Neutrophil (primary cell): Measurements from ENCODE around the gene DPF1.

Source experiments
- H3K27ac ChIP-seq: fragments of 200-600 bp; sonication (generic); 2 replicates; pipeline ENCODE4 v1.5.1; 2016; ENCODE audit warnings: mild to moderate bottlenecking, moderate library complexity
- H3K27me3 ChIP-seq: fragments of 200-600 bp; sonication (generic); 2 replicates; pipeline ENCODE4 v1.6.0; 2016; ENCODE audit warnings: mild to moderate bottlenecking
- H3K36me3 ChIP-seq: fragments of 200-600 bp; sonication (generic); 2 replicates; pipeline ENCODE4 v1.5.1; 2017
- H3K4me1 ChIP-seq, 2 experiments: fragments of 200-600 bp in 1 of 2; sonication (generic) in 1 of 2; 1 replicate in 1 of 2; 2 replicates in 1 of 2; pipeline versions ENCODE4 v1.5.1 to v1.6.1; 2013 to 2016; ENCODE audit warnings: low read depth in 1 of 2, low read length in 1 of 2, mild to moderate bottlenecking in 1 of 2, moderate library complexity in 1 of 2; ENCODE audit not compliant: control insufficient read depth in 1 of 2, insufficient read depth in 1 of 2
- H3K4me3 ChIP-seq, 2 experiments: fragments of 200-600 bp in 1 of 2; sonication (generic) in 1 of 2; 1 replicate in 1 of 2; 2 replicates in 1 of 2; pipeline ENCODE4 v1.5.1; 2013 to 2016; ENCODE audit warnings: low read depth in 1 of 2, low read length in 1 of 2, mild to moderate bottlenecking in 1 of 2, moderate library complexity in 1 of 2
- H3K9me3 ChIP-seq: fragments of 200-600 bp; sonication (generic); 2 replicates; pipeline ENCODE4 v1.5.1; 2016
- CTCF ChIP-seq: fragments of 200-600 bp; sonication (generic); IDR thresholded peaks from 2 replicates; pipeline ENCODE4 v1.5.1; 2016; ENCODE audit warnings: antibody characterized with exemption

The DPF1 gene

DNA sequence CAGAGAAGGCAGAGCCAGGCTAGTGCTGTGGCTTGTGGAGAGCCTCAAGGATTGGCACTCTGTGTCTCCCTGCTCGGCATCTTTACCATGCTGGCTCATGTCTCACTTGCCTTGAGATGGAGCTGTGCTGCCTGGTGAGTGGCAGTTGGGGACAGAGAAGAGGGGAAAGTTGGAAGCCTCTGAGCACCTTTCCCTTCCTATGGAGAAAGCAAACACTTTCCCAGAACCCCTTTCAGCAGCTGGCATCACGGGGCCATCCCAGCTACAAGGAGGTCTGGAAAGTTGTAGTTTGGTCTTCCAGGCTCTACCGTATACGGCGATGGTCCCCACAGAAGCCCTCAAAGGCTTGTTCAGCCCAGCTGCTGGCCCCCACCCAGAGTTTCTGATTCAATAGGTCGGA is 58.7 kb downstream of the DPF1 start:
- Histone ChIP-seq H3K27ac (no peak overlapping the region), H3K27me3 (no peaks in the 10 kb centered on the region), H3K36me3 (peaks cover 66% of the 10 kb centered on the region), H3K4me3 (no peak overlapping the region), H3K4me1 (no peaks in the 10 kb centered on the region), H3K9me3 (no peaks in the 10 kb centered on the region)
- no peak for TF ChIP-seq CTCF

GRCh38 chr19:38164526-38164925 is 59.5 kb downstream of the DPF1 start:
- Histone ChIP-seq H3K27me3 (no peaks in the 10 kb centered on the region), H3K4me3 (no peak overlapping the region), H3K27ac (no peak overlapping the region), H3K9me3 (no peaks in the 10 kb centered on the region), H3K36me3 (peaks cover 70% of the 10 kb centered on the region), H3K4me1 (no peaks in the 10 kb centered on the region)
- no peak for TF ChIP-seq CTCF

DNA sequence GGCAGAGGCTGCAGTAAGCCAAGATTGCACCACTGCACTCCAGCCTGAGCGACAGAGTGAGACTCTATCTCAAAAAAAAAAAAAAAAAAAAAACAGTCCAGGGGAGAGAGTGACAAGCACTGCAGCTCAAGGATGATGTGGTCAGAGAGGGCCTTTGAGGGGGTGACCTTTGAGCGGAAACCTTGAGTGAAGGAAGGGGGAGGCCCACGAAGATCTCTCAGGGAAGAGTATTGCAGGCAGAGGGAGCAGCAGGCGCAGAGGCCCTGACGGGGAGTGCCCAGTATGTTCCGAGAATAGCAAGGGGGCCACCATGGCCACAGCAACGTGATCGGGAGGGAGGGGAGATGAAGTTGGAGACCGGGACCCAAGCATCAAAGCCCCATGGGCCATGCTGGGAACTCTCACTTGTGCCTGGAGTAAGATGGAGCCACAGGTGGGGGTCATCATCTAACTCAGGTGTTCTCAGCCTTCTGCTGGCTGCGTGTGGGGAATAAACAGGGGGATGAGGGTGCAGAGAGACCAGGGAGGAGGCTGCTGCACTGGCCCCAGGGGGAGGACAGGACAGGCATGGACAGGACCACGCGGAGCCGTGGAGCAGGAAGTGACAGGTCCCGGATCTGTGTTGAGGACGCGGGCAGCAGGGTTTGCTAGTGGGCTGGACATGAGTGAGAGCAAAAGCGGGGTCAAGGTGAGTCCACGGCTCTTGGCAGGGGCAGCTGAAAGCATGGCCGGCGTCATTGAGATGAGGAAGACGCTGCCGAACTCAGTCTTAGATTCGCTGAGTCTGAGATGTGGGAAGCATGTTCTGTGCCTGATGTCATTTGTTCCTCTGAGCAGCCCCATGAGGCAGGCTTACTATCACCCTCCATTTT is 60.4 kb downstream of the DPF1 start:
- H3K4me3 ChIP-seq = no peak overlapping the region
- H3K36me3 ChIP-seq = peaks cover 67% of the 10 kb centered on the region
- no peaks in the 10 kb centered on the region for H3K27me3 ChIP-seq
- H3K27ac ChIP-seq = no peak overlapping the region
- no peaks in the 10 kb centered on the region for H3K9me3 ChIP-seq
- no peaks in the 10 kb centered on the region for H3K4me1 ChIP-seq
- no peak for TF ChIP-seq CTCF

- TF ChIP-seq CTCF = no peak
- Histone ChIP-seq H3K27me3 (no peaks in the 10 kb centered on the region), H3K9me3 (no peaks in the 10 kb centered on the region), H3K4me1 (no peaks in the 10 kb centered on the region), H3K4me3 (no peak overlapping the region), H3K27ac (no peak overlapping the region), H3K36me3 (peaks cover 60% of the 10 kb centered on the region)
Observed at GRCh38 chr19:38162632-38163031, 61.4 kb downstream of the DPF1 start.

DNA sequence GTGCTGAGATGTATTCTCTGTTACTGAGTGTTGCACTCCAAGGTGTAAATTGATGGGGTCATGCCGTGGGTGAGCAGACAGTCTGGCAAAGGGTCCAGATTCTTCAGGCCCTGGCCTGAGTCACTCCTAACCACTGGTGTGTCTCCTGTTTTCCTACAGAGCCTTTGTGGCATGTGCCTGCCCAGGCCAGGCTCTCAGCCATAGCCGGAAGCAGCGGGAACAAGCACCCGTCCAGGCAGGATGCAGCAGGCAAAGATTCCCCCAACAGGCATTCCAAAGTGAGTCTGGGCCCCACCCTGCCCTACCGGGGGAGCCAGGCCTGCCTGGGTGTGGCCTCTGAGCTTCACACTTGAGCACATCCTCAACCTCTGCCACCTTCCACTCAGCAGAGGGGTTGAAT is 61.9 kb downstream of the DPF1 start:
- peaks cover 61% of the 10 kb centered on the region for H3K36me3 ChIP-seq
- H3K4me3 ChIP-seq = no peak overlapping the region
- H3K9me3 ChIP-seq = no peaks in the 10 kb centered on the region
- no peaks in the 10 kb centered on the region for H3K4me1 ChIP-seq
- TF ChIP-seq CTCF = no peak
- H3K27ac ChIP-seq = no peak overlapping the region
- no peaks in the 10 kb centered on the region for H3K27me3 ChIP-seq
